Aorta (tissue), 5 donors: ENCODE results near the gene KLHL42. TPM values are rescaled to one million over a fixed set of nuclear protein-coding genes. Genes with fewer than 3 reads are reported as not detected.

Experiments
- ATAC-seq: fragments of 200-7000 bp; cut with Tn5 transposase; one replicate; pipeline ENCODE4 v1.9.1; 2022; ENCODE audit warnings: moderate library complexity; ENCODE audit not compliant: low FRiP score
- DNase-seq, 2 donors: peaks; one replicate each; pipeline ENCODE4 v3.0.0-alpha.2; 2020
- H3K27ac ChIP-seq, 2 donors: one replicate each; pipeline ENCODE4 v1.5.1; 2013; ENCODE audit warnings: low read length in 2 of 2, mild to moderate bottlenecking in 2 of 2, moderate library complexity in 2 of 2, control low read depth in 1 of 2, inconsistent platforms in 1 of 2, low read depth in 1 of 2
- H3K27me3 ChIP-seq, 2 donors: one replicate each; pipeline ENCODE4 v1.6.1; 2013; ENCODE audit warnings: control low read depth in 1 of 2, low read length in 1 of 2, mild to moderate bottlenecking in 1 of 2, moderate library complexity in 1 of 2; ENCODE audit not compliant: insufficient read depth in 2 of 2, control insufficient read depth in 1 of 2
- H3K36me3 ChIP-seq, 2 donors: one replicate each; pipeline ENCODE4 v1.6.1; 2013; ENCODE audit warnings: control low read depth in 1 of 2, low read length in 1 of 2, mild to moderate bottlenecking in 1 of 2; ENCODE audit not compliant: insufficient read depth in 2 of 2, control insufficient read depth in 1 of 2
- H3K4me1 ChIP-seq, 2 donors: one replicate each; pipeline ENCODE4 v1.6.1; 2013; ENCODE audit warnings: low read length in 2 of 2, control low read depth in 1 of 2, mild to moderate bottlenecking in 1 of 2, moderate library complexity in 1 of 2; ENCODE audit not compliant: insufficient read depth in 2 of 2, control insufficient read depth in 1 of 2
- H3K4me3 ChIP-seq, 2 donors: one replicate each; pipeline ENCODE4 v1.5.1; 2013; ENCODE audit warnings: low read length in 2 of 2, control low read depth in 1 of 2, mild to moderate bottlenecking in 1 of 2
- H3K9me3 ChIP-seq: one replicate; pipeline ENCODE4 v1.6.1; 2013; ENCODE audit warnings: mild to moderate bottlenecking, low read length; ENCODE audit not compliant: control insufficient read depth
- WGBS, 2 donors: extraction: QIAGEN DNeasy Blood & Tissue Kit; methylation state at CpG; one replicate each; pipeline ENCODE4 v1.1.7; 2013; 5-methylcytosine and 5-hydroxymethylcytosine counted together
- intact Hi-C, 2 donors: fragments of 100-400 bp; cut with DNase I; formaldehyde crosslinking; loops; one replicate each; pipeline versions ENCODE4 v1.14.2 to v1.15.0; 2022
- polyA plus RNA-seq, 2 donors: library from polyadenylated mRNA; stranded (reverse); fragments of 200-250 nt; gene quantifications; one replicate each; pipeline ENCODE4 v1.2.3, GENCODE V29; 2013
- total RNA-seq, 2 donors: library from RNA; stranded (reverse); fragmentation: NEBNext Ultra II Directional; extraction: Animal tissue kit (Norgen Biotek cat#: 25700); gene quantifications; one replicate each; pipeline ENCODE4 v1.2.1, GENCODE V29; 2021
- donor health status: healthy with polysubstance abuse.
- donor health status: Bipolar disorder and iron deficiency.
- donor health status: DM: no; HTN: no; CAD: no.
- donor health status: DM: no; HTN: no; CAD: no.
- donor health status: DM: yes; HTN: yes; CAD: no.

Gene KLHL42
- total and polyA plus RNA-seq, 4 donors, result 14.4 to 58.7 (median 39.5) TPM

- Histone ChIP-seq H3K27ac (no peak overlapping the region), H3K4me1 (no peaks in the 10 kb centered on the region), H3K4me3 (no peak overlapping the region), H3K27me3 (no peaks in the 10 kb centered on the region), H3K36me3 (no peaks in the 10 kb centered on the region), H3K9me3 (no peaks in the 10 kb centered on the region)
- ATAC-seq (no peak), DNase-seq (no peak)
- intact Hi-C loops, result no loop called here
- WGBS, 2 donors, result 69 to 73% methylated on average over 5 of the region's 5 CpGs
Measured at GRCh38 chr12:27777141-27777540, 2.9 kb upstream of the KLHL42 start.

DNA sequence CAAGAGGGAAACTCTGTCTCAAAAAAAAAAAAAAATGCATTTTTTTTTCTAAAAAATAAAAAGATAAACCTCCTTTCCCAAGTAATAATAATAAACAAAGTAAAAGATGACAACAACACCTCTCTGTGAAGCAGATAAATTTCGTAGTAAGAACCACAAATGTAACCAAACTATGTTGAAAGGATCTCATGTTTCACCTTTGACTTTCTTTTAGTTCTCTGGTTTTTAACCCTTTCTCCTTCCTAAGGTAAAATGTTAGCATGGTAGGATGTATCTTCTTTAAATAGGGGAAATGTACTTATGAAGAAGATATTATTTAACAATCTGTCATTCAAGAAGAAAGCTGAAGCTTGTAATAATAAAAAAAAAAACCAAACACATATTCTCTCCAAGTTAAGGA, 1.8 kb upstream of the KLHL42 start:
- Histone ChIP-seq H3K27ac (no peak overlapping the region), H3K4me3 (no peak overlapping the region), H3K9me3 (no peaks in the 10 kb centered on the region), H3K4me1 (no peaks in the 10 kb centered on the region), H3K36me3 (no peaks in the 10 kb centered on the region), H3K27me3 (no peaks in the 10 kb centered on the region)
- ATAC-seq, result no peak
- intact Hi-C loops, result no loop called here
- no peak for DNase-seq
- 56 to 65% methylated on average over 1 of the region's 1 CpG for WGBS, 2 donors

- Histone ChIP-seq H3K27me3 (no peaks in the 10 kb centered on the region), H3K27ac (peak overlapping the region; percentile 98 to 100), H3K4me1 (peaks cover 0 to 2% of the 10 kb centered on the region in 2 donors), H3K4me3 (peak overlapping the region; percentile 36 to 88), H3K9me3 (no peaks in the 10 kb centered on the region), H3K36me3 (no peaks in the 10 kb centered on the region)
- WGBS, 2 donors, result 1% methylated on average over 35 to 36 of the region's 36 CpGs
- DNase-seq (no peak), ATAC-seq (no peak)
- intact Hi-C loops, result no loop called here
Measured at GRCh38 chr12:27779416-27779919, 565 bp upstream of the KLHL42 start.

- H3K27ac ChIP-seq, result peak overlapping the region; percentile 48 to 80
- ATAC-seq (peak; percentile 31), DNase-seq (peak in 1 of 2 donors; percentile 54)
- H3K9me3 ChIP-seq, result no peaks in the 10 kb centered on the region
- H3K36me3 ChIP-seq, result no peaks in the 10 kb centered on the region
- intact Hi-C loops, result loop anchor here in 1 of 2 donors (1.0 to 5.0 kb wide), 2 partner anchors 34 to 36 kb away; no protein-coding TSS in a partner anchor
- peaks cover 4 to 6% of the 10 kb centered on the region in 2 donors for H3K4me1 ChIP-seq
- 1 to 2% methylated on average over 26 to 27 of the region's 27 CpGs for WGBS, 2 donors
- H3K4me3 ChIP-seq, result peak overlapping the region; percentile 36 to 88
- no peaks in the 10 kb centered on the region for H3K27me3 ChIP-seq
Measured at GRCh38 chr12:27780612-27781408, 777 bp downstream of the KLHL42 start.

- Histone ChIP-seq H3K36me3 (no peaks in the 10 kb centered on the region), H3K4me3 (peak overlapping the region; percentile 36 to 88), H3K27me3 (no peaks in the 10 kb centered on the region), H3K4me1 (peaks cover 8% of the 10 kb centered on the region in 2 donors), H3K9me3 (no peaks in the 10 kb centered on the region), H3K27ac (peak overlapping the region; percentile 56 to 62)
- no peak for DNase-seq
- ATAC-seq, result no peak
- intact Hi-C loops, result loop anchor here in 1 of 2 donors (5.0 kb wide), 1 partner anchor 36 kb away; no protein-coding TSS in a partner anchor
- 19 to 24% methylated on average over 5 of the region's 5 CpGs for WGBS, 2 donors
Measured at GRCh38 chr12:27781680-27782079, 1.6 kb downstream of the KLHL42 start.

GRCh38 chr12:27782481-27782880, 2.4 kb downstream of the KLHL42 start:
- Histone ChIP-seq H3K4me1 (peaks cover 8% of the 10 kb centered on the region in 2 donors), H3K27ac (no peak overlapping the region), H3K27me3 (no peaks in the 10 kb centered on the region), H3K9me3 (no peaks in the 10 kb centered on the region), H3K36me3 (no peaks in the 10 kb centered on the region), H3K4me3 (peak overlapping the region; percentile 36 to 88)
- WGBS, 2 donors, result 54 to 69% methylated on average over 1 of the region's 1 CpG
- no peak for DNase-seq
- ATAC-seq, result no peak
- intact Hi-C loops, result loop anchor here in 1 of 2 donors (5.0 kb wide), 1 partner anchor 35 kb away; no protein-coding TSS in a partner anchor

GRCh38 chr12:27785882-27786570, 6.0 kb downstream of the KLHL42 start:
- intact Hi-C loops, result no loop called here
- WGBS, 2 donors, result 64% methylated on average over 3 of the region's 3 CpGs
- no peak for DNase-seq

GRCh38 chr12:27787559-27787958, 7.5 kb downstream of the KLHL42 start:
- no peak for ATAC-seq
- WGBS, 2 donors, result 9 to 13% methylated on average over 2 of the region's 2 CpGs
- Histone ChIP-seq H3K27ac (peak overlapping the region in 1 of 2 donors; percentile 3), H3K4me1 (peaks cover 16 to 18% of the 10 kb centered on the region in 2 donors), H3K36me3 (peaks cover 5 to 7% of the 10 kb centered on the region in 2 donors), H3K4me3 (no peak overlapping the region), H3K27me3 (no peaks in the 10 kb centered on the region), H3K9me3 (no peaks in the 10 kb centered on the region)
- intact Hi-C loops, result no loop called here
- DNase-seq, result no peak

More at GRCh38 chr12:27785882-27786570, 6.0 kb downstream of the KLHL42 start:
- Histone ChIP-seq H3K27me3 (no peaks in the 10 kb centered on the region), H3K36me3 (peaks cover 0 to 2% of the 10 kb centered on the region in 2 donors), H3K4me3 (no peak overlapping the region), H3K27ac (no peak overlapping the region), H3K9me3 (no peaks in the 10 kb centered on the region), H3K4me1 (peaks cover 10 to 16% of the 10 kb centered on the region in 2 donors)
- ATAC-seq, result no peak
